Left lung (tissue), 10 donors: ENCODE results near the gene AAMP. TPM values are rescaled to one million over a fixed set of nuclear protein-coding genes. Genes with fewer than 3 reads are reported as not detected.

Experiments used
- ATAC-seq: fragments of 200-7000 bp; cut with Tn5 transposase; one replicate; pipeline ENCODE4 v1.9.1; 2020; ENCODE audit warnings: moderate library complexity
- DNase-seq, 4 donors: peaks; one replicate each; pipeline ENCODE4 v3.0.0-alpha.2; 2013 to 2020
- H3K27ac ChIP-seq, 2 donors: fragments of 200-600 bp; sonication (generic) in 1 of 2; one replicate each; pipeline versions ENCODE4 v1.5.0 to v1.8.0; 2020 to 2021
- H3K27me3 ChIP-seq, 2 donors: fragments of 200-600 bp; sonication (generic) in 1 of 2; one replicate each; pipeline versions ENCODE4 v1.5.0 to v1.8.0; 2020 to 2021
- H3K36me3 ChIP-seq, 2 donors: fragments of 200-600 bp; sonication (generic) in 1 of 2; one replicate each; pipeline versions ENCODE4 v1.5.0 to v1.8.0; 2020 to 2021
- H3K4me1 ChIP-seq, 2 donors: fragments of 200-600 bp; one replicate each; pipeline ENCODE4 v1.8.0; 2021
- H3K4me3 ChIP-seq, 2 donors: fragments of 200-600 bp; sonication (generic) in 1 of 2; one replicate each; pipeline versions ENCODE4 v1.5.0 to v1.8.0; 2020 to 2021; ENCODE audit warnings: mild to moderate bottlenecking in 1 of 2
- H3K9me3 ChIP-seq, 2 donors: fragments of 200-600 bp; sonication (generic) in 1 of 2; one replicate each; pipeline versions ENCODE4 v1.5.0 to v1.8.0; 2020 to 2021
- CTCF ChIP-seq, 2 donors: fragments of 200-600 bp; sonication (generic) in 1 of 2; IDR thresholded peaks; one replicate each; pipeline versions ENCODE4 v1.5.0 to v1.8.0; 2021; ENCODE audit warnings: antibody characterized with exemption in 2 of 2
- intact Hi-C, 2 donors: fragments of 100-400 bp; cut with DNase I; formaldehyde crosslinking; loops; one replicate each; pipeline versions ENCODE4 v1.11.2 to v1.14.2; 2022
- polyA plus RNA-seq, 6 donors: library from polyadenylated mRNA; unstranded; fragments of 120-200 nt; gene quantifications; one replicate each; pipeline ENCODE4 v1.2.1, GENCODE V29; 2013; ENCODE audit not compliant: insufficient read length in 6 of 6
- total RNA-seq, 2 donors: library from RNA; stranded (reverse); fragmentation: NEBNext Ultra II Directional; extraction: Animal tissue kit (Norgen Biotek cat#: 25700); gene quantifications; one replicate each; pipeline ENCODE4 v1.2.1, GENCODE V29; 2021
- donor health status: DM: no; HTN: yes; CAD: no.
- donor health status: DM: no; HTN: no; CAD: no.

AAMP gene
- total and polyA plus RNA-seq, 8 donors, result 55.2 to 120 (median 113) TPM

DNA sequence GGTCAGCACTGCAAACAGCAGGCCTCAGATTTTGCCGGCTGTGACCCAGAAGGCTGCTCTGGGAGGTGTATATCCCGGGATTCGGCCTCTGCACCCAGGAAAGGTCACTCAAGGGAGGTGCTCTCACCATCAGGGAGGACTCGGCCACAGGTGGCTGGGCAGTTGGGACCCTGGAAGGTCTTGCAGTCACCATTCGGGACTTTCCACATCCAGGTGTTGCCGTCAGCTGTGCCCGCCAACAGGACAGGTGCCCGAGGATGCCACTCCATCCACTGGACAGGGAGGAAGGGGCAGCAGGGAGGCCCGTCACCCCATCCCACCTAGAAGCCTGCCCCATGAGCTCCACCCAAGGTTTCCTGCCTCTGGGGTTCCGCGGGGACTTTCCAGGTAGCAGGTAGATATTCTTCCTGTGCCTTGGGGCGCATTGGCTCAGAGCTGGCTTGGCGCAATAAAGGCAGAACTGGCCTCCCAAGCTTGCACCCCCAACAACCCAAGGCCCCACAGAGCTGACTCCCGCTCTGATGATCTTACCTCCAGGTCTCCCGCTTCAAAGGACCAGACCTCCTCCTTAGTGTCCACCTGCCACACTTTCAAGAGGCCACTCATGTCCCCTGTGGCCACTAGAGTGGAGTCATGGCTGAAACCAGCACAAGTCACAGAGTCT, 3.5 kb downstream of the AAMP start:
- Histone ChIP-seq H3K27ac (no peak overlapping the region), H3K9me3 (no peaks in the 10 kb centered on the region), H3K4me1 (peaks cover 13 to 57% of the 10 kb centered on the region in 2 donors), H3K27me3 (no peaks in the 10 kb centered on the region), H3K4me3 (no peak overlapping the region), H3K36me3 (peaks cover 0 to 57% of the 10 kb centered on the region in 2 donors)
- DNase-seq, result peak in 1 of 4 donors; percentile 19
- no peak for TF ChIP-seq CTCF (IDR thresholded peaks at IDR 0.05)
- no peak for ATAC-seq
- intact Hi-C loops, result no loop called here

GRCh38 chr2:218265626-218266025, 4.3 kb downstream of the AAMP start:
- intact Hi-C loops, result no loop called here
- peaks cover 0 to 57% of the 10 kb centered on the region in 2 donors for H3K36me3 ChIP-seq
- peak overlapping the region in 1 of 2 donors; percentile 8 for H3K27ac ChIP-seq

DNA sequence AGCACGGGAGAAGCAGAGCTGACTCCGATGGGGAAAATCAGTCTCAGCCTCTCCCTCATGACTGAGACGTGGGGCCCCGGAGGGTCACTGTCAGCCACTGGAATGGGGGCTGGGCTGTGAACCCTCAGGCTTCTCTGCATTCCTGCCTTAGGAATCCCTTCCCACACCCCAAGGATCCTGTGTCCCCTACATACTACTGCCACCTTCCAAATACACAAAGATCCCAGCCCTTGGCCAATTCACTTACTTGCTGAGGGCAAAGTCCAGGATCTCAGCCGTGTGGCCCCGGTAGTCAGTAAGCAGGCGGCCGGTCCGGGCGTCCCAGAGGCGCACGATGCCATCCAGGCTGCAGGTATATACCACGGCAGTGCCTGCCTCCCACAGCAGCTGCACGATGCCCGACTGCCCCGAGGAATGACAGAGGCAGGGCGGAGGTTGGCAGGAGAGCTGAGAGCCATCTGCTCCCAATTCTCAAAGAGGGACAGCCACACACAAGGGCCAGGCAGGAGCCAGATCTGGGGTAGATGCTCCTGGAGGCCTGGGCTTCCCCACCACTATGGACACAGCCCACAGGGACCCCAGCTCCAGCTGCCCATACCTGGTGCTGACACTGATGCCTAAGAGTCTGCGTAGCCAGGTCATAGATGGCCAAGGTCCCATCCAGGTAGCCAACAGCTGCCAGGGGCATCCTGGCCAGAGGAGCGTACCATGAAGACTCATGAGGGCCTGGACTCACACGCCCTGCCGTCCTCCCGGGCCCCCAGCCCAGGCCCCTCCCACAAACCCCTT, 5.0 kb downstream of the AAMP start:
- H3K27ac ChIP-seq, result peak overlapping the region in 1 of 2 donors; percentile 53
- intact Hi-C loops, result loop anchor here in 1 of 2 donors (5.0 kb wide), 1 partner anchor 83 kb away; no protein-coding TSS in a partner anchor
- DNase-seq, result peak in 1 of 4 donors; percentile 30
- no peak overlapping the region for H3K4me3 ChIP-seq
- H3K27me3 ChIP-seq, result no peaks in the 10 kb centered on the region
- no peaks in the 10 kb centered on the region for H3K9me3 ChIP-seq
- no peak for ATAC-seq
- no peak for TF ChIP-seq CTCF (IDR thresholded peaks at IDR 0.05)
- H3K36me3 ChIP-seq, result peaks cover 0 to 57% of the 10 kb centered on the region in 2 donors
- H3K4me1 ChIP-seq, result peaks cover 10 to 63% of the 10 kb centered on the region in 2 donors

More at GRCh38 chr2:218265626-218266025, 4.3 kb downstream of the AAMP start:
- DNase-seq (peak in 1 of 4 donors; percentile 28), ATAC-seq (no peak)
- TF ChIP-seq CTCF (IDR thresholded peaks at IDR 0.05), result no peak
- H3K9me3 ChIP-seq, result no peaks in the 10 kb centered on the region
- peaks cover 7 to 57% of the 10 kb centered on the region in 2 donors for H3K4me1 ChIP-seq
- no peaks in the 10 kb centered on the region for H3K27me3 ChIP-seq
- no peak overlapping the region for H3K4me3 ChIP-seq

DNA sequence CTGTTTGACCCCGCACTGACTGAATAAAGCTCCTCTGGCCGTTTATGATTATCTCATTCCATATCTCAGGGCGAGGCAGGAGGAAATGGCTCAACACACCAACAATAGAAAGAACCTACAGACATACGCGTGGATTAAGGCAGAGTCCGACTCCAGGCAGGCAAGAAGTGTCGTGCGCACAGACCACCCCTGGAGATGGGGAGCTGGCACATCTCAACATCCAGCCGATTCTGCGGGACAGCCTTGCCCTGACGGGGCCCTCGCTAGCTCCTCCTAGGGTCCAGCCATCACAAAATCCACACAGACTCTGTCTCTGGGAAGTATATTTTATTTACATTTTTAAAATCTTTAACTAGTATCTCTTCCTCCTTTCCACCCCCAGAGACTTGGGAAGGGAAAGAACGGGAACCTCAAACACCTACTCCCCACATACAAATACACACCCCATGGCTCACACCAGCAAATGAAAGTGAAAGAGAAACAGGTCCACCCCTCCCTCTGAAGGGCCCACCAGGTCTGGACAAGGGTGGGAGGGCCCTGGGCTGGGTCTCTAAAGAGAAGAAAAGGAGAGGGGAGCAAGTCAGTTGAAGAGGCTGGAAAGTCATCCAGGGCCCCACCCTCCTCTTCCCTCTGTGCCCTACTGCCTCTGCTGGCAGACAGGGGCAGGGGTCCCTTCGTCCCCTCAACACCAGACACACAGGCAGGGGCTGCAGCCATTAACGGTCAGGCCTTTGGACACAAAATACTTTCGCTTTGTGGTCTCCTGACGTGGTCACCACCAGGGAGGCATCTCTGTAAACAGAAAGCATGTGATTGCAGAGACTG, 5.9 kb downstream of the AAMP start:
- H3K27me3 ChIP-seq, result no peaks in the 10 kb centered on the region
- no peak for TF ChIP-seq CTCF (IDR thresholded peaks at IDR 0.05)
- intact Hi-C loops, result loop anchor here in 1 of 2 donors (5.0 kb wide), 1 partner anchor 82 kb away; no protein-coding TSS in a partner anchor
- peak overlapping the region in 1 of 2 donors; percentile 53 for H3K27ac ChIP-seq
- H3K4me3 ChIP-seq, result no peak overlapping the region
- peaks cover 17 to 68% of the 10 kb centered on the region in 2 donors for H3K4me1 ChIP-seq
- ATAC-seq (no peak), DNase-seq (peak in 1 of 4 donors; percentile 32)
- H3K9me3 ChIP-seq, result no peaks in the 10 kb centered on the region
- H3K36me3 ChIP-seq, result peaks cover 0 to 57% of the 10 kb centered on the region in 2 donors
